Adipocyte (in vitro differentiated cells): ENCODE data around the gene BLOC1S4.

Source experiments
- DNase-seq: peaks from one replicate; pipeline ENCODE4 v3.0.0-alpha.2; 2015; ENCODE audit warnings: low read depth
- H3K27me3 ChIP-seq: replicated peaks from 2 replicates; pipeline ENCODE4 v1.7.0; 2013; ENCODE audit warnings: mild to moderate bottlenecking, low read length, moderate library complexity; ENCODE audit not compliant: control insufficient read depth, insufficient read depth
- H3K36me3 ChIP-seq: 2 replicates; pipeline ENCODE4 v1.7.0; 2013; ENCODE audit warnings: low read length, mild to moderate bottlenecking, moderate library complexity; ENCODE audit not compliant: control insufficient read depth, insufficient read depth, severe bottlenecking
- H3K4me1 ChIP-seq: 2 replicates; pipeline ENCODE4 v1.7.0; 2013; ENCODE audit warnings: mild to moderate bottlenecking, low read length, moderate library complexity; ENCODE audit not compliant: control insufficient read depth, insufficient read depth
- H3K4me3 ChIP-seq: 2 replicates; pipeline ENCODE4 v1.7.0; 2013; ENCODE audit warnings: mild to moderate bottlenecking, low read length, moderate library complexity
- H3K9ac ChIP-seq: 2 replicates; pipeline ENCODE4 v1.7.0; 2013; ENCODE audit warnings: mild to moderate bottlenecking, low read length, moderate library complexity
- H3K9me3 ChIP-seq: 2 replicates; pipeline ENCODE4 v1.7.0; 2013; ENCODE audit warnings: mild to moderate bottlenecking, low read length, moderate library complexity; ENCODE audit not compliant: control insufficient read depth

Gene BLOC1S4

GRCh38 chr4:6760865-6761264, 44.9 kb downstream of the BLOC1S4 start:
- Histone ChIP-seq H3K9me3 (peaks cover 3% of the 10 kb centered on the region), H3K4me3 (no peak overlapping the region), H3K36me3 (no peaks in the 10 kb centered on the region), H3K4me1 (no peaks in the 10 kb centered on the region), H3K27me3 (peaks cover 7% of the 10 kb centered on the region), H3K9ac (no peak overlapping the region)
- no peak for DNase-seq

GRCh38 chr4:6761649-6762615, 46.0 kb downstream of the BLOC1S4 start:
- no peaks in the 10 kb centered on the region for H3K4me1 ChIP-seq
- no peaks in the 10 kb centered on the region for H3K36me3 ChIP-seq
- no peak overlapping the region for H3K4me3 ChIP-seq
- peak; percentile 56 for DNase-seq
- H3K9me3 ChIP-seq = peaks cover 4% of the 10 kb centered on the region
- H3K27me3 ChIP-seq = peaks cover 15% of the 10 kb centered on the region
- H3K9ac ChIP-seq = no peak overlapping the region

DNA sequence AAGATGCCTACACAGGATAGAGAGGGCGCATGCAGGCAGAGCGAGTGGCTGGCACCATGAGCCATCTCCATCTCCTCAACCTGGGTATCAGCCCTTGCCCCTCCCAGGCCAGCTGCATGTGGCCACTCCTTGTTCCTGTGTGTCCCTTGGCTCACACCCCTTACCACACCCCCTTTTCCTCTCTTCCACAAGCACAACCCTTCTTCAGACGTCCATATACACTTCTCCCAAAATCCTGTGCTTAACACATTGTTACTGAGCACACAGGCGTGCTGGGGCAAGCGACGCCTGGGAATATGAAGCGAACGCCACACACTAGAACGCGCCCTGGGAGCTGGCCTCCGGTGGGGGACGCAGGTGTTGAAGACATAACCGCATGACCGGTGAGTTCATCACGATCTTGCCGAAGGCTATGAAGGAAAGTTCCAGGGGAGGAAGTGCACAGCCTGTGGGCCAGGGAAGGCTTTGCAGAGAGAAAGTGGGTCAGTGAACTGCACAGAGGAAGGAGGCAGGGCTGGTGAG, 47.4 kb downstream of the BLOC1S4 start:
- H3K27me3 ChIP-seq = peaks cover 15% of the 10 kb centered on the region
- H3K9ac ChIP-seq = no peak overlapping the region
- no peak for DNase-seq
- H3K9me3 ChIP-seq = peaks cover 4% of the 10 kb centered on the region
- no peaks in the 10 kb centered on the region for H3K36me3 ChIP-seq
- H3K4me3 ChIP-seq = no peak overlapping the region
- peaks cover 4% of the 10 kb centered on the region for H3K4me1 ChIP-seq

DNA sequence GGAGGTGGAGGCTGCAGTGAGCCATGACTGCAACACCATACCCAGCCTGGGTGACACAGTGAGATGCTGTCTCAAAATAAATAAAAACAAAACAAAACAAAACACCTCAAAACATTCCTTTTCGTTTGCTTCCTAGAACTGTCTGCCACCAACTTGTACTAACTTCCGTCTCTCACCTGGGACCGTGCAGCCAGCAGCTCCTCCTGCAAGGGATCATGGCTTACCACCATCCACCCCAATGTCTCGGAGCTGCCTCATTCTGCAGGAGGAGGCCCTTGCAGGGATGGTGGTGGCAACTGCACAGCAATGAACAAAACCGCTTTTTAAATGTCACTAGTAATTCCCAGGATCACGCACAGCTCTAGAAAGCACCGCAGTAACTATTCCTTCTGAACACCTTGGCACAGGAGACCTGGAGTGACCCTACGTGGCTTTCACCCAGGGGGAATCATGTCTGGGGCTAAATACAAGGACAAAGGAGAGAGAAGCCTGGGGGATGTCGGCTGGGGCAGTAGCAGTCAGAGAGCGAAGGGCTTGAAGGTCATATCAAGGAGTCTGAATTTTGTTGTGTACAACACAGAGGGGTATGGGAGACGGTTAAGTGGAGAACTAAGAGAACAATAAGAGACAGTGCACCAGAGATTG, 49.1 kb downstream of the BLOC1S4 start:
- no peak overlapping the region for H3K9ac ChIP-seq
- peaks cover 15% of the 10 kb centered on the region for H3K27me3 ChIP-seq
- peaks cover 4% of the 10 kb centered on the region for H3K9me3 ChIP-seq
- peaks cover 5% of the 10 kb centered on the region for H3K4me1 ChIP-seq
- no peaks in the 10 kb centered on the region for H3K36me3 ChIP-seq
- no peak for DNase-seq
- H3K4me3 ChIP-seq = no peak overlapping the region

GRCh38 chr4:6765703-6766102, 49.7 kb downstream of the BLOC1S4 start:
- Histone ChIP-seq H3K4me1 (peaks cover 5% of the 10 kb centered on the region), H3K36me3 (no peaks in the 10 kb centered on the region), H3K27me3 (peaks cover 15% of the 10 kb centered on the region), H3K9ac (no peak overlapping the region), H3K4me3 (no peak overlapping the region), H3K9me3 (peaks cover 4% of the 10 kb centered on the region)
- no peak for DNase-seq
